Activated naive CD4-positive, alpha-beta T cell treated with Interleukin-2 at 50 U/mL for 16 hours (primary cell): ENCODE data around the gene ATP5ME.
"Not testable (repeated sequence)": the region's sequence is repeated elsewhere in the genome, so short reads cannot be mapped to it uniquely, and the experiment has no call there.

Experiments used
- DNase-seq: peaks from one replicate; pipeline ENCODE4 v3.0.0-alpha.2; 2020

Gene ATP5ME

GRCh38 chr4:704971-705277, 30.8 kb upstream of the ATP5ME start:
- DNase-seq: no peak

GRCh38 chr4:704198-704891, 30.3 kb upstream of the ATP5ME start:
- no peak for DNase-seq

GRCh38 chr4:703336-704197, 29.5 kb upstream of the ATP5ME start:
- DNase-seq: no peak

GRCh38 chr4:702618-703048, 28.6 kb upstream of the ATP5ME start:
- no peak for DNase-seq

GRCh38 chr4:700587-701264, 26.6 kb upstream of the ATP5ME start:
- DNase-seq: no peak

GRCh38 chr4:699816-700580, 25.9 kb upstream of the ATP5ME start:
- no peak for DNase-seq

- not testable (repeated sequence) for DNase-seq
Measured at GRCh38 chr4:694341-694940, 20.4 kb upstream of the ATP5ME start.

GRCh38 chr4:692771-693554, 18.9 kb upstream of the ATP5ME start:
- no peak for DNase-seq

GRCh38 chr4:689723-690122, 15.6 kb upstream of the ATP5ME start:
- DNase-seq: no peak

GRCh38 chr4:688854-689681, 15.0 kb upstream of the ATP5ME start, which contains the start of gene SLC49A3:
Gene SLC49A3, minus strand, starts transcription at chr4:689151. Its CDS starts 24 bp downstream, at chr4:689127.
- no peak for DNase-seq

GRCh38 chr4:687971-688853, 14.1 kb upstream of the ATP5ME start:
- no peak for DNase-seq

- DNase-seq: no peak
Measured at GRCh38 chr4:687048-687970, 13.2 kb upstream of the ATP5ME start.

GRCh38 chr4:686413-687040, 12.5 kb upstream of the ATP5ME start:
- no peak for DNase-seq

GRCh38 chr4:685679-686412, 11.8 kb upstream of the ATP5ME start:
- no peak for DNase-seq

GRCh38 chr4:684623-685327, 10.7 kb upstream of the ATP5ME start:
- DNase-seq: no peak

- DNase-seq: peak; percentile 26
Measured at GRCh38 chr4:683982-684622, 10.0 kb upstream of the ATP5ME start.
